Prostate gland (tissue), 2 donors: ENCODE data around the gene PIMREG. TPM values are rescaled to one million over a fixed set of nuclear protein-coding genes. Genes with fewer than 3 reads are reported as not detected.

ENCODE experiments used
- DNase-seq: peaks from one replicate; pipeline ENCODE4 v3.0.0-alpha.2; 2019; ENCODE audit warnings: low spot score
- H3K27ac ChIP-seq, 2 donors: fragments of 200-600 bp; sonication (generic); 2 replicates each; pipeline ENCODE4 v1.5.1; 2017 to 2019
- H3K27me3 ChIP-seq: fragments of 200-600 bp; sonication (generic); replicated peaks from 2 replicates; pipeline ENCODE4 v1.5.1; 2019; ENCODE audit not compliant: insufficient read depth
- H3K36me3 ChIP-seq, 2 donors: fragments of 200-600 bp; sonication (generic); 1 replicate in 1 of 2; 2 replicates in 1 of 2; pipeline versions ENCODE4 v1.5.1 to v1.8.1; 2017 to 2019
- H3K4me1 ChIP-seq: fragments of 200-600 bp; sonication (generic); replicated peaks from 2 replicates; pipeline ENCODE4 v1.5.1; 2019
- H3K4me3 ChIP-seq, 2 donors: fragments of 200-600 bp; sonication (generic); 2 replicates each; pipeline ENCODE4 v1.5.1; 2017 to 2019
- H3K9me3 ChIP-seq: fragments of 200-600 bp; sonication (generic); 2 replicates; pipeline ENCODE4 v1.5.1; 2017
- POLR2A ChIP-seq: fragments of 450-650 bp; IDR thresholded peaks from one replicate; pipeline ENCODE4 v1.6.1; 2016; ENCODE audit warnings: antibody characterized with exemption, mild to moderate bottlenecking
- POLR2AphosphoS5 ChIP-seq: sonication (generic); formaldehyde crosslinking; IDR thresholded peaks from one replicate; pipeline ENCODE4 v1.6.1; 2017; ENCODE audit warnings: antibody characterized with exemption
- WGBS: methylation state at CpG from one replicate; pipeline ENCODE4 v1.1.5; 2018; 5-methylcytosine and 5-hydroxymethylcytosine counted together
- intact Hi-C: fragments of 100-400 bp; cut with DNase I; formaldehyde crosslinking; loops from one replicate; pipeline ENCODE4 v1.14.2; 2022
- total RNA-seq, 2 donors: library from RNA; depleted of rRNA; stranded (reverse); fragments of >200 nt; gene quantifications; one replicate each; pipeline ENCODE4 v1.1.0, GENCODE V29; 2016
- TF ChIP-seq, protein P1 (sequence below), 4 experiments: fragments of 200-600 bp in 2 of 4; fragments of 450-650 bp in 2 of 4; sonication (generic) in 2 of 4; IDR thresholded peaks; 1 replicate in 3 of 4; 2 replicates in 1 of 4; pipeline ENCODE4 v1.5.1; 2016 to 2019; ENCODE audit warnings: antibody characterized with exemption in 4 of 4, mild to moderate bottlenecking in 2 of 4, moderate library complexity in 2 of 4

Gene PIMREG
- total RNA-seq, 2 donors from 2014 or later: 0.45 to 4.9 TPM

DNA sequence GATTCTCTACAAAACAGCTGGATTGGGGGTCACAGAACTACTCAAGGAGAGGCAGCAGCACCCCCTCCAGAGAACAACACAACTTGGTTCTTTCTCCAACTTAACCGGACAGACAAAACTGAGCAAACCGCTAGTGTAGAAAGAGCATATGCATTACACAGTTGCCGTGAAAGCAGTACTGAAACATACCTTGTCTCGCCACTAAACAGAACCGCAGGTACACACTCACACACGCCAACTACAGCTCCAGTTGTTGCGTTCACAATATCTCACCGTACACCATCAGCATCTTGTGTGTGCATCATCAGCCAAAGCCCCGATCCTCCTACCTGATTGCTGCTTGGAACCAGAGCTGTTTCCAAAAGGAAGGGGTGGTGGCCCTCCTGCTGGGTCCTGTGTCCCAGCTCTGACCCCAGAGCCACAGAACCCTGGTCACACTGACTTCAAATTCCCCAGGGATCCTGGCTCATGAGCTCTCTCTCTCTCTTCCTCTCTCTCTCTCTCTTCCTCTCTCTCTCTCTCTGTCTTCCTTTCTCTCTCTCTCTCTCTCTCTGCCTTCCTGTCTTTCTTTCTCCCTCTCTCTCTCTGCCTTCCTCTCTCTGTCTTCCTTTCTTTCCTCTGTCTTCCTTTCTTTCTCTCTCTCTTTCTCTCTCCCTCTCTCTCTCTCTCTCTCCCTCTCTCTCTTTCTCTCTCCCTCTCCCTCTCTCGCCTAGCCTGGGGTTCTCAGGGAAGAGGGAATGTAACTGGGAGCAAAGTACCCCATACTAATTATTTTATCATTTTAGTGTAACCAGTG lies 8.4 kb downstream of the PIMREG start:
- H3K27me3 ChIP-seq: no peaks in the 10 kb centered on the region
- H3K36me3 ChIP-seq: no peaks in the 10 kb centered on the region
- 90% methylated on average over 10 of the region's 10 CpGs for WGBS
- no peak overlapping the region for H3K27ac ChIP-seq
- H3K9me3 ChIP-seq: no peaks in the 10 kb centered on the region
- TF ChIP-seq, protein P1, sequence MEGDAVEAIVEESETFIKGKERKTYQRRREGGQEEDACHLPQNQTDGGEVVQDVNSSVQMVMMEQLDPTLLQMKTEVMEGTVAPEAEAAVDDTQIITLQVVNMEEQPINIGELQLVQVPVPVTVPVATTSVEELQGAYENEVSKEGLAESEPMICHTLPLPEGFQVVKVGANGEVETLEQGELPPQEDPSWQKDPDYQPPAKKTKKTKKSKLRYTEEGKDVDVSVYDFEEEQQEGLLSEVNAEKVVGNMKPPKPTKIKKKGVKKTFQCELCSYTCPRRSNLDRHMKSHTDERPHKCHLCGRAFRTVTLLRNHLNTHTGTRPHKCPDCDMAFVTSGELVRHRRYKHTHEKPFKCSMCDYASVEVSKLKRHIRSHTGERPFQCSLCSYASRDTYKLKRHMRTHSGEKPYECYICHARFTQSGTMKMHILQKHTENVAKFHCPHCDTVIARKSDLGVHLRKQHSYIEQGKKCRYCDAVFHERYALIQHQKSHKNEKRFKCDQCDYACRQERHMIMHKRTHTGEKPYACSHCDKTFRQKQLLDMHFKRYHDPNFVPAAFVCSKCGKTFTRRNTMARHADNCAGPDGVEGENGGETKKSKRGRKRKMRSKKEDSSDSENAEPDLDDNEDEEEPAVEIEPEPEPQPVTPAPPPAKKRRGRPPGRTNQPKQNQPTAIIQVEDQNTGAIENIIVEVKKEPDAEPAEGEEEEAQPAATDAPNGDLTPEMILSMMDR (IDR thresholded peaks at IDR 0.05): no peak
- TF ChIP-seq POLR2AphosphoS5 (no peak), POLR2A (no peak)
- H3K4me3 ChIP-seq: no peak overlapping the region
- intact Hi-C loops: no loop called here
- DNase-seq: no peak
- no peaks in the 10 kb centered on the region for H3K4me1 ChIP-seq

DNA sequence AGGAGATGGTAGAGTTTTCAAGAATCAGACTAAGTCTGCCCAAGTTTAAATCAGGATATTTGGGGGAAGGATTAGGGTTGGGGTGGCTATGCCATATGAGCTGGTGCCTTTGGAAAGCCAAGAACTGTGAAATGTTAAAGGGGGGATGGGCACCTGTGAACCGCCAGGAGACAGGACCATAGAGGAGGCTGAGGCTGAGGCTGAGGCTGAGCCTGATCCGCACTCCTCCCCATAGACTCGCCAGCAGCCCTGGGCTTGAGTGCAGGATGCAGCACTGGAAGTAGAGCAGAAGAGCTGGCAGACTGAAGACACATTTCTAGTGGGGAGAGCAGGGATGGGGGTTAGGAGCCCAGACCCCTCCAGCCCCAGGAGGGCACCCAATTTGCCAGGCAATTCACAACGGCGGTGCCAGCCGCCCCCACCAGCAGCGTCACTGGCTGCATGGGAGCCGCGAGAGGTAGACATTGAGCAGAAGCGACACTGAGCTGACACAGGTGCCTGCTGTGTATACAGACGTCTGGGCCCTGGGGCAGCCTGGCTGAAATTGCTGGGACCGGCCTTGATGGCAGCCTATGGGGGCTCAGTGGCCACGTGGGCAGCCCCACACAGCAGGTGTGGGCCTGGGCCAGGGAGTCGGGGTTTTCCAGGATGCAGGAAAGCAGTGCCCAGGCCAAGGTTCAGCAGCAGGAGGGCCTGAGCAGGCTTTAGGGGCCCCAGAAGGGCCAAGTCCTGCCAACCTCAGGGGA lies 9.2 kb downstream of the PIMREG start:
- intact Hi-C loops: no loop called here
- Histone ChIP-seq H3K27ac (no peak overlapping the region), H3K36me3 (no peaks in the 10 kb centered on the region), H3K4me1 (no peaks in the 10 kb centered on the region), H3K9me3 (no peaks in the 10 kb centered on the region), H3K27me3 (no peaks in the 10 kb centered on the region), H3K4me3 (no peak overlapping the region)
- 76% methylated on average over 11 of the region's 14 CpGs for WGBS
- TF ChIP-seq POLR2A (no peak), POLR2AphosphoS5 (no peak)
- TF ChIP-seq, protein P1 (IDR thresholded peaks at IDR 0.05): no peak
- no peak for DNase-seq

DNA sequence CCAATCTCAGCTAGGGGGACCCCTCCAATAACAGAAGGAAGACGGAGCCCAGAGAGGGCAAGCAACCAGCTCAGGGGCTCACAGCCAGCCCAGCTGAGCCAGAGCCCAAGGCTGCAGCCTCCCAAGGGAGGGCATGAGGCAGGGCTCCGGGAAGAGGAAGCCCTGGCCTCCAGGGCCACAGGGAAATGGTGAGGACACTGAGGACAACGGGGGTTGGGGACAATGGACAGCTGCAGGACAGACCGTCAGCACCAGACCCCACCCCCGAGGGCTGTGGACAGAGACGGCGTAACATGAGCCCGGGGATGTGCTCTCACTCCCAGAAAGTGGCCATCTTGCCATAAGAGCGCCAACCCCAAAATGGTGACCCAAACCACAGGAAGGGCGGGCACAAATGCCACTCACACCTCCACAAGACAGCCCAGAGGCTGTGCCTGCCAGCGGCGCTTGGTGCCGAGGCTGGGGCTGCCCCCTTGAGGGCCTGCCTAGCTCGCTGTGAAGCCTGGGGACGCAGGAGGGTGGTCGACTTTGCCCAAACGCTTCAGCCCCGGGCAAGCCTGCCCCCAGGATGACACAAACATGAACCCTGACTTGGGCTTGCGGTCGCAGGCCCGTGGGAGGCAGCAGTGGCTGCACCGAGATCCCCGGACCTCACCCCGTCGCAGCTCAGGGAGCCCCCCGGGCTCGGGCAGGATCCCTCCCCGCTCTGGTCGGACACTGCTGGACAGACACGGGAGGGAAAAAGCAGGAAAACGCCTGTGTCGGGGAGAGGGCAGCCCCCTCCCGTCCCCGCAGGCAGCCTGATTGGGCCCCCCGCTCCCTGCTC lies 10.5 kb downstream of the PIMREG start:
- TF ChIP-seq, protein P1 (IDR thresholded peaks at IDR 0.05): no peak
- TF ChIP-seq POLR2A (no peak), POLR2AphosphoS5 (no peak)
- no peaks in the 10 kb centered on the region for H3K4me1 ChIP-seq
- no peak overlapping the region for H3K27ac ChIP-seq
- no peak overlapping the region for H3K4me3 ChIP-seq
- H3K27me3 ChIP-seq: no peaks in the 10 kb centered on the region
- DNase-seq: no peak
- no peaks in the 10 kb centered on the region for H3K9me3 ChIP-seq
- WGBS: 53% methylated on average over 25 of the region's 35 CpGs
- no peaks in the 10 kb centered on the region for H3K36me3 ChIP-seq
- intact Hi-C loops: no loop called here

DNA sequence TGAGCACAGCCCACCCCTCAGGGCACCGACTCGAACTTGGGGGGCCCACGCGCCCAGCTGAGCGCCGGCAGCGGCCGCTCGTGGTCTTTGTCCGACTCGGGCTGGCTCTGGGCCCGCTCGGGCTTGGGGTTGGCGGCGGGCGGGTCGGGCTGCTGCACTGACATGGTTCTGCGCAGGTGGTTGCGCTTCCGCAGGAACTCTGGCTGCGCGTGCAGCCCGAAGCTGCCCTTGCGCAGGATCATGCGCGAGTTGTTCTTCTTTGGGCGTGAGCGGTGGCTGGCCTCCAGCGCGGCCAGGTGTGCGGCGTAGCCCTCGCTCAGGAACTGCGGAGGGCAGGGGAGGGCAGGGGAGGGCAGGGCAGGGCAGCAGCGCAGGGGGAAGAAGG lies 11.1 kb downstream of the PIMREG start:
- no CpG with 5 or more reads among the region's 35 CpGs for WGBS
- Histone ChIP-seq H3K4me3 (peak overlapping the region in 1 of 2 donors; percentile 1), H3K27me3 (no peaks in the 10 kb centered on the region), H3K4me1 (no peaks in the 10 kb centered on the region), H3K27ac (no peak overlapping the region), H3K9me3 (no peaks in the 10 kb centered on the region), H3K36me3 (no peaks in the 10 kb centered on the region)
- no peak for DNase-seq
- TF ChIP-seq, protein P1 (IDR thresholded peaks at IDR 0.05): no peak
- no peak for TF ChIP-seq POLR2A
- no peak for TF ChIP-seq POLR2AphosphoS5
- intact Hi-C loops: no loop called here
